ENCODE measurements around the gene PIP5K1B.

Gene PIP5K1B

GRCh38 chr9:68804911-68805889 is 100.2 kb downstream of the PIP5K1B start:
- DNase-seq (ENCODE audit: low read depth, low spot score): no peak
- TF ChIP-seq CTCF (IDR thresholded peaks at IDR 0.05; ENCODE audit: low read depth, low read length): no peak
- no peak overlapping the region for H3K4me3 ChIP-seq (ENCODE audit: low read depth, low read length)
- in situ Hi-C loops (cut with HindIII; ENCODE audit: low sequenced_read_pairs): no loop called here

GRCh38 chr9:68805890-68806517 is 101.0 kb downstream of the PIP5K1B start:
- in situ Hi-C loops (cut with HindIII; ENCODE audit: low sequenced_read_pairs): no loop called here
- no peak for DNase-seq (ENCODE audit: low read depth, low spot score)
- no peak for TF ChIP-seq CTCF (IDR thresholded peaks at IDR 0.05; ENCODE audit: low read depth, low read length)
- no peak overlapping the region for H3K4me3 ChIP-seq (ENCODE audit: low read depth, low read length)

GRCh38 chr9:68808338-68808890 is 103.4 kb downstream of the PIP5K1B start:
- DNase-seq (ENCODE audit: low read depth, low spot score): no peak
- H3K4me3 ChIP-seq (ENCODE audit: low read depth, low read length): no peak overlapping the region
- in situ Hi-C loops (cut with HindIII; ENCODE audit: low sequenced_read_pairs): no loop called here
- no peak for TF ChIP-seq CTCF (IDR thresholded peaks at IDR 0.05; ENCODE audit: low read depth, low read length)

- H3K4me3 ChIP-seq (ENCODE audit: low read depth, low read length): no peak overlapping the region
- no peak for DNase-seq (ENCODE audit: low read depth, low spot score)
- in situ Hi-C loops (cut with HindIII; ENCODE audit: low sequenced_read_pairs): no loop called here
- TF ChIP-seq CTCF (IDR thresholded peaks at IDR 0.05; ENCODE audit: low read depth, low read length): no peak
Observed at GRCh38 chr9:68817079-68817875, 112.2 kb downstream of the PIP5K1B start.

GRCh38 chr9:68819065-68819464 is 114.0 kb downstream of the PIP5K1B start:
- in situ Hi-C loops (cut with HindIII; ENCODE audit: low sequenced_read_pairs): no loop called here
- no peak for TF ChIP-seq CTCF (IDR thresholded peaks at IDR 0.05; ENCODE audit: low read depth, low read length)
- H3K4me3 ChIP-seq (ENCODE audit: low read depth, low read length): no peak overlapping the region
- DNase-seq (ENCODE audit: low read depth, low spot score): no peak

GRCh38 chr9:68821911-68822310 is 116.9 kb downstream of the PIP5K1B start:
- in situ Hi-C loops (cut with HindIII; ENCODE audit: low sequenced_read_pairs): no loop called here
- no peak for TF ChIP-seq CTCF (IDR thresholded peaks at IDR 0.05; ENCODE audit: low read depth, low read length)
- no peak overlapping the region for H3K4me3 ChIP-seq (ENCODE audit: low read depth, low read length)
- no peak for DNase-seq (ENCODE audit: low read depth, low spot score)

All from astrocyte of the spinal cord (primary cell).